Aorta (tissue), 5 donors: Measurements from ENCODE around the gene CCHCR1. TPM values are rescaled to one million over a fixed set of nuclear protein-coding genes. Genes with fewer than 3 reads are reported as not detected.
"Not testable (repeated sequence)": the region's sequence is repeated elsewhere in the genome, so short reads cannot be mapped to it uniquely, and the experiment has no call there.

Experiments used
- ATAC-seq: fragments of 200-7000 bp; cut with Tn5 transposase; one replicate; pipeline ENCODE4 v1.9.1; 2022; ENCODE audit warnings: moderate library complexity; ENCODE audit not compliant: low FRiP score
- DNase-seq, 2 donors: peaks; one replicate each; pipeline ENCODE4 v3.0.0-alpha.2; 2020
- H3K27ac ChIP-seq, 2 donors: one replicate each; pipeline ENCODE4 v1.5.1; 2013; ENCODE audit warnings: low read length in 2 of 2, mild to moderate bottlenecking in 2 of 2, moderate library complexity in 2 of 2, control low read depth in 1 of 2, inconsistent platforms in 1 of 2, low read depth in 1 of 2
- H3K27me3 ChIP-seq, 2 donors: one replicate each; pipeline ENCODE4 v1.6.1; 2013; ENCODE audit warnings: control low read depth in 1 of 2, low read length in 1 of 2, mild to moderate bottlenecking in 1 of 2, moderate library complexity in 1 of 2; ENCODE audit not compliant: insufficient read depth in 2 of 2, control insufficient read depth in 1 of 2
- H3K36me3 ChIP-seq, 2 donors: one replicate each; pipeline ENCODE4 v1.6.1; 2013; ENCODE audit warnings: control low read depth in 1 of 2, low read length in 1 of 2, mild to moderate bottlenecking in 1 of 2; ENCODE audit not compliant: insufficient read depth in 2 of 2, control insufficient read depth in 1 of 2
- H3K4me1 ChIP-seq, 2 donors: one replicate each; pipeline ENCODE4 v1.6.1; 2013; ENCODE audit warnings: low read length in 2 of 2, control low read depth in 1 of 2, mild to moderate bottlenecking in 1 of 2, moderate library complexity in 1 of 2; ENCODE audit not compliant: insufficient read depth in 2 of 2, control insufficient read depth in 1 of 2
- H3K4me3 ChIP-seq, 2 donors: one replicate each; pipeline ENCODE4 v1.5.1; 2013; ENCODE audit warnings: low read length in 2 of 2, control low read depth in 1 of 2, mild to moderate bottlenecking in 1 of 2
- H3K9me3 ChIP-seq: one replicate; pipeline ENCODE4 v1.6.1; 2013; ENCODE audit warnings: mild to moderate bottlenecking, low read length; ENCODE audit not compliant: control insufficient read depth
- WGBS, 2 donors: extraction: QIAGEN DNeasy Blood & Tissue Kit; methylation state at CpG; one replicate each; pipeline ENCODE4 v1.1.7; 2013; 5-methylcytosine and 5-hydroxymethylcytosine counted together
- intact Hi-C, 2 donors: fragments of 100-400 bp; cut with DNase I; formaldehyde crosslinking; loops; one replicate each; pipeline versions ENCODE4 v1.14.2 to v1.15.0; 2022
- polyA plus RNA-seq, 2 donors: library from polyadenylated mRNA; stranded (reverse); fragments of 200-250 nt; gene quantifications; one replicate each; pipeline ENCODE4 v1.2.3, GENCODE V29; 2013
- total RNA-seq, 2 donors: library from RNA; stranded (reverse); fragmentation: NEBNext Ultra II Directional; extraction: Animal tissue kit (Norgen Biotek cat#: 25700); gene quantifications; one replicate each; pipeline ENCODE4 v1.2.1, GENCODE V29; 2021
- donor health status: healthy with polysubstance abuse.
- donor health status: Bipolar disorder and iron deficiency.
- donor health status: DM: no; HTN: no; CAD: no.
- donor health status: DM: no; HTN: no; CAD: no.
- donor health status: DM: yes; HTN: yes; CAD: no.

The CCHCR1 gene
- total and polyA plus RNA-seq, 4 donors = 7.0 to 23.2 (median 17.5) TPM

- ATAC-seq, DNase-seq, H3K36me3 ChIP-seq, H3K9me3 ChIP-seq, H3K4me1 ChIP-seq, H3K27ac ChIP-seq, H3K27me3 ChIP-seq, H3K4me3 ChIP-seq: not testable (repeated sequence)
- WGBS, 2 donors = 76 to 77% methylated on average over 25 of the region's 25 CpGs
- intact Hi-C loops = loop anchor here in 1 of 2 donors (1.0 to 2.0 kb wide), 2 partner anchors 76 to 171 kb away; partner anchors contain the start of gene HLA-C
Measured at GRCh38 chr6:31196251-31197022, 38.8 kb upstream of the CCHCR1 start.

- intact Hi-C loops = loop anchor here in 1 of 2 donors (2.0 kb wide), 1 partner anchor 171 kb away; no protein-coding TSS in a partner anchor
- not testable (repeated sequence) for H3K27ac ChIP-seq, DNase-seq, H3K27me3 ChIP-seq, H3K36me3 ChIP-seq, H3K4me1 ChIP-seq, ATAC-seq, H3K9me3 ChIP-seq, H3K4me3 ChIP-seq
- WGBS, 2 donors = 94 to 96% methylated on average over 32 to 41 of the region's 41 CpGs
Measured at GRCh38 chr6:31195308-31195979, 37.8 kb upstream of the CCHCR1 start.

- Histone ChIP-seq H3K36me3 (no peaks in the 10 kb centered on the region), H3K4me3 (no peak overlapping the region), H3K9me3 (no peaks in the 10 kb centered on the region), H3K27me3 (no peaks in the 10 kb centered on the region), H3K4me1 (no peaks in the 10 kb centered on the region), H3K27ac (no peak overlapping the region)
- intact Hi-C loops = loop anchor here in 1 of 2 donors (2.0 kb wide), 1 partner anchor 173 kb away; no protein-coding TSS in a partner anchor
- DNase-seq (no peak), ATAC-seq (no peak)
- WGBS, 2 donors = 76 to 79% methylated on average over 6 of the region's 6 CpGs
Measured at GRCh38 chr6:31194061-31194834, 36.6 kb upstream of the CCHCR1 start.

GRCh38 chr6:31193206-31193605 lies 35.6 kb upstream of the CCHCR1 start:
- H3K27me3 ChIP-seq = no peaks in the 10 kb centered on the region
- H3K4me3 ChIP-seq = no peak overlapping the region
- 78 to 80% methylated on average over 8 of the region's 8 CpGs for WGBS, 2 donors
- no peaks in the 10 kb centered on the region for H3K36me3 ChIP-seq
- intact Hi-C loops = no loop called here
- ATAC-seq = no peak
- H3K9me3 ChIP-seq = no peaks in the 10 kb centered on the region
- no peak for DNase-seq
- H3K27ac ChIP-seq = no peak overlapping the region
- H3K4me1 ChIP-seq = no peaks in the 10 kb centered on the region

- H3K4me1 ChIP-seq, ATAC-seq, H3K27me3 ChIP-seq, H3K4me3 ChIP-seq, H3K27ac ChIP-seq, H3K9me3 ChIP-seq, H3K36me3 ChIP-seq: not testable (repeated sequence)
- DNase-seq = peak; percentile 70 to 75
- intact Hi-C loops = loop anchor here in 1 of 2 donors (1.0 kb wide), 1 partner anchor 55 kb away; no protein-coding TSS in a partner anchor
- 67 to 69% methylated on average over 10 of the region's 10 CpGs for WGBS, 2 donors
Measured at GRCh38 chr6:31192431-31193105, 35.0 kb upstream of the CCHCR1 start.

- 94% methylated on average over 4 of the region's 4 CpGs for WGBS, 2 donors
- ATAC-seq = no peak
- intact Hi-C loops = loop anchor here in 1 of 2 donors (2.0 kb wide), 1 partner anchor 52 kb away; the partner anchor contains the start of gene PSORS1C2
- Histone ChIP-seq H3K36me3 (no peaks in the 10 kb centered on the region), H3K27ac (no peak overlapping the region), H3K4me1 (no peaks in the 10 kb centered on the region), H3K27me3 (no peaks in the 10 kb centered on the region), H3K9me3 (no peaks in the 10 kb centered on the region), H3K4me3 (no peak overlapping the region)
- DNase-seq = no peak
Measured at GRCh38 chr6:31190488-31190887, 32.9 kb upstream of the CCHCR1 start.

GRCh38 chr6:31189223-31189622 lies 31.6 kb upstream of the CCHCR1 start:
- H3K4me1 ChIP-seq, H3K36me3 ChIP-seq, H3K27ac ChIP-seq, H3K27me3 ChIP-seq, intact Hi-C loops, DNase-seq, ATAC-seq, H3K9me3 ChIP-seq, H3K4me3 ChIP-seq: not testable (repeated sequence)
- 85 to 94% methylated on average over 3 of the region's 3 CpGs for WGBS, 2 donors

- ATAC-seq (no peak), DNase-seq (no peak)
- no peak overlapping the region for H3K4me3 ChIP-seq
- H3K27me3 ChIP-seq = no peaks in the 10 kb centered on the region
- no peaks in the 10 kb centered on the region for H3K36me3 ChIP-seq
- H3K9me3 ChIP-seq = no peaks in the 10 kb centered on the region
- 87% methylated on average over 5 of the region's 5 CpGs for WGBS, 2 donors
- intact Hi-C loops = no loop called here
- H3K27ac ChIP-seq = no peak overlapping the region
- no peaks in the 10 kb centered on the region for H3K4me1 ChIP-seq
Measured at GRCh38 chr6:31187780-31188194, 30.2 kb upstream of the CCHCR1 start.
